Osteocyte (in vitro differentiated cells): ENCODE measurements around the gene HMGCR. TPM values are rescaled to one million over a fixed set of nuclear protein-coding genes. Genes with fewer than 3 reads are reported as not detected.

Experiments used
- DNase-seq: peaks from one replicate; pipeline ENCODE4 v3.0.0; 2021; ENCODE audit warnings: mixed read lengths; ENCODE audit not compliant: unreplicated experiment; ENCODE audit errors: extremely low spot score
- H3K27ac Mint-ChIP-seq: one replicate; pipeline ENCODE4 v1.8.0; 2021; ENCODE audit warnings: mild to moderate bottlenecking, mixed read lengths; ENCODE audit not compliant: unreplicated experiment
- H3K27me3 Mint-ChIP-seq: one replicate; pipeline ENCODE4 v1.8.0; 2021; ENCODE audit warnings: mixed read lengths; ENCODE audit not compliant: unreplicated experiment
- H3K36me3 Mint-ChIP-seq: one replicate; pipeline ENCODE4 v1.8.0; 2021; ENCODE audit warnings: mixed read lengths; ENCODE audit not compliant: unreplicated experiment
- H3K4me1 Mint-ChIP-seq: one replicate; pipeline ENCODE4 v1.8.0; 2021; ENCODE audit warnings: mixed read lengths; ENCODE audit not compliant: unreplicated experiment
- H3K4me3 Mint-ChIP-seq: one replicate; pipeline ENCODE4 v1.8.0; 2021; ENCODE audit warnings: mild to moderate bottlenecking, moderate library complexity, mixed read lengths; ENCODE audit not compliant: unreplicated experiment
- H3K9me3 Mint-ChIP-seq: one replicate; pipeline ENCODE4 v1.8.0; 2021; ENCODE audit warnings: mixed read lengths; ENCODE audit not compliant: unreplicated experiment
- total RNA-seq: library from RNA; stranded (reverse); gene quantifications from 2 replicates; pipeline ENCODE4 v1.2.1, GENCODE V29; 2021
- TF ChIP-seq, protein P1 (sequence below): fragments of 200-600 bp; sonication (generic); IDR thresholded peaks from 2 replicates; pipeline ENCODE4 v1.5.0; 2021; ENCODE audit warnings: antibody characterized with exemption, mild to moderate bottlenecking, moderate library complexity

The HMGCR gene
- total RNA-seq, 1 donor from 2014 or later, result 44.7 TPM

DNA sequence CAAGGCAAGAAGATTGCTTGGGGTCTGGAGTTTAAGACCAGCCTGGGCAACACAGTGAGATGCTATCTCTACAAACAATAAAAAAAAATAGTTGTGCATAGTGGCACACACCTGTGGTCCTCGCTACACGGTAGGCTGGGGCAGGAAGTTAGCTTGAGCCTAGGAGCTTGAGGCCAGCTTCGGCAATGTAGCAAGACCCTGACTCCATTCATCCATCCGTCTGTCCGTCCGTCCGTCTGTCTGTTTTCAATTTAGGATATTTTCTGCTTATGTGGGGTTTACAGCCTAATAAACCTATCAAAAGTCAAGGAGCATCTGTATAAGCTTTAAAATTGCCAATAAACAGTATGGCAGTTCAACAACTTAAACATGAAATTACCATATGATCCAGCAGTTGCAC is 19.7 kb downstream of the HMGCR start:
- no peaks in the 10 kb centered on the region for H3K27me3 Mint-ChIP-seq
- H3K36me3 Mint-ChIP-seq, result peaks cover 57% of the 10 kb centered on the region
- no peak for DNase-seq
- no peak overlapping the region for H3K27ac Mint-ChIP-seq
- TF ChIP-seq, protein P1, sequence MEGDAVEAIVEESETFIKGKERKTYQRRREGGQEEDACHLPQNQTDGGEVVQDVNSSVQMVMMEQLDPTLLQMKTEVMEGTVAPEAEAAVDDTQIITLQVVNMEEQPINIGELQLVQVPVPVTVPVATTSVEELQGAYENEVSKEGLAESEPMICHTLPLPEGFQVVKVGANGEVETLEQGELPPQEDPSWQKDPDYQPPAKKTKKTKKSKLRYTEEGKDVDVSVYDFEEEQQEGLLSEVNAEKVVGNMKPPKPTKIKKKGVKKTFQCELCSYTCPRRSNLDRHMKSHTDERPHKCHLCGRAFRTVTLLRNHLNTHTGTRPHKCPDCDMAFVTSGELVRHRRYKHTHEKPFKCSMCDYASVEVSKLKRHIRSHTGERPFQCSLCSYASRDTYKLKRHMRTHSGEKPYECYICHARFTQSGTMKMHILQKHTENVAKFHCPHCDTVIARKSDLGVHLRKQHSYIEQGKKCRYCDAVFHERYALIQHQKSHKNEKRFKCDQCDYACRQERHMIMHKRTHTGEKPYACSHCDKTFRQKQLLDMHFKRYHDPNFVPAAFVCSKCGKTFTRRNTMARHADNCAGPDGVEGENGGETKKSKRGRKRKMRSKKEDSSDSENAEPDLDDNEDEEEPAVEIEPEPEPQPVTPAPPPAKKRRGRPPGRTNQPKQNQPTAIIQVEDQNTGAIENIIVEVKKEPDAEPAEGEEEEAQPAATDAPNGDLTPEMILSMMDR, result no peak
- H3K4me1 Mint-ChIP-seq, result no peaks in the 10 kb centered on the region
- no peaks in the 10 kb centered on the region for H3K9me3 Mint-ChIP-seq
- no peak overlapping the region for H3K4me3 Mint-ChIP-seq

DNA sequence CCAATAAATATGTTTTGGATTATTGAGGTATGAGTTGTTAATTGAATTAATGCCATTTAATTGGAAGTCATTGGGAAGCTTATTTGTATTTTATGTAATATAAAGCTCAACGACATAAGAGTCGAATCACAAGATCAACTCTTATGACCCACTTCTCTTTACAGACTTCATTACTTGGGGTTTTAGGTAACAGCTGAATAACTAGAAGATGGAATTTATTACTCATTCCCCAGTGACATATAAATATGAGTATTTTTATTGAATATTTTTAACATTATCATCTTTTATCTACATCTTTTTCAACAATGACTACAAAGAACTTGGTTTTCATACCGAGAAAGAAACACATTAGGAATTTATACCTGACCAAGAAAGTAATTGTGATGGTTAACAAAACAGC is 21.1 kb downstream of the HMGCR start:
- TF ChIP-seq, protein P1, result no peak
- no peaks in the 10 kb centered on the region for H3K4me1 Mint-ChIP-seq
- no peak for DNase-seq
- peaks cover 53% of the 10 kb centered on the region for H3K36me3 Mint-ChIP-seq
- no peaks in the 10 kb centered on the region for H3K9me3 Mint-ChIP-seq
- no peaks in the 10 kb centered on the region for H3K27me3 Mint-ChIP-seq
- no peak overlapping the region for H3K4me3 Mint-ChIP-seq
- H3K27ac Mint-ChIP-seq, result no peak overlapping the region

DNA sequence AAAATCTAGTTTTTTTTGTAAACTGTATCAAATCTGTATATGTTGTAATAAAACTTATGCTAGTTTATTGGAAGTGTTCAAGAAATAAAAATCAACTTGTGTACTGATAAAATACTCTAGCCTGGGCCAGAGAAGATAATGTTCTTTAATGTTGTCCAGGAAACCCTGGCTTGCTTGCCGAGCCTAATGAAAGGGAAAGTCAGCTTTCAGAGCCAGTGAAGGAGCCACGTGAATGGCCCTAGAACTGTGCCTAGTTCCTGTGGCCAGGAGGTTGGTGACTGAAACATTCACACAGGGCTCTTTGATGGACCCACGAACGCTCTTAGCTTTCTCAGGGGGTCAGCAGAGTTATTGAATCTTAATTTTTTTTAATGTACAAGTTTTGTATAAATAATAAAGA is 24.3 kb downstream of the HMGCR start:
- no peaks in the 10 kb centered on the region for H3K27me3 Mint-ChIP-seq
- H3K27ac Mint-ChIP-seq, result no peak overlapping the region
- H3K36me3 Mint-ChIP-seq, result peaks cover 41% of the 10 kb centered on the region
- TF ChIP-seq, protein P1, result no peak
- H3K4me1 Mint-ChIP-seq, result no peaks in the 10 kb centered on the region
- H3K9me3 Mint-ChIP-seq, result no peaks in the 10 kb centered on the region
- no peak for DNase-seq
- H3K4me3 Mint-ChIP-seq, result no peak overlapping the region

DNA sequence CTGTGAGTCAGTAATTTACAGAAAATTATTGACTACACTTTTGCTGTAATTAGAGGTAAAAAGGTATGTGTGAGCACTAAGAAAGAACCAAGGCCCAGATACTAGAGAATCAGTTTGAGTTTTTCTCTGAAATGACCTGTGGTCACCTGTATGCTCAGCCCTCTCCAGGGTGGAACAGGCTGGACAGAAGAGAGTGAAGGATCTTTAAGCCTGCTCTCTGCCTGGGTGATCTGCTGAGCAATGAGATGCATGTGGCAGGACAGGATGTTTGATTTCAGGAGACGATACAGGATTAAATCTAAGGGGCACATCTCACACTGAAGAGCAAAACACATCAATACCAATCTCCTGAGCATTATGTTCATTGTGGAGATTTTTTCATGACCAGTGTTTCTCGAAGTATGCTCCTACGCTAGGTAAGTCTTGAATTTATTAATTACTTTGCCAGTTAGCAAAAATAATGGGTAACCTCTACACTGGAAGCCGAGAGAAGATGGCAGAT is 25.5 kb downstream of the HMGCR start:
- Mint-ChIP-seq H3K9me3 (no peaks in the 10 kb centered on the region), H3K4me3 (no peak overlapping the region), H3K27ac (no peak overlapping the region), H3K4me1 (peaks cover 6% of the 10 kb centered on the region), H3K36me3 (peaks cover 29% of the 10 kb centered on the region), H3K27me3 (no peaks in the 10 kb centered on the region)
- TF ChIP-seq, protein P1, result no peak
- no peak for DNase-seq

DNA sequence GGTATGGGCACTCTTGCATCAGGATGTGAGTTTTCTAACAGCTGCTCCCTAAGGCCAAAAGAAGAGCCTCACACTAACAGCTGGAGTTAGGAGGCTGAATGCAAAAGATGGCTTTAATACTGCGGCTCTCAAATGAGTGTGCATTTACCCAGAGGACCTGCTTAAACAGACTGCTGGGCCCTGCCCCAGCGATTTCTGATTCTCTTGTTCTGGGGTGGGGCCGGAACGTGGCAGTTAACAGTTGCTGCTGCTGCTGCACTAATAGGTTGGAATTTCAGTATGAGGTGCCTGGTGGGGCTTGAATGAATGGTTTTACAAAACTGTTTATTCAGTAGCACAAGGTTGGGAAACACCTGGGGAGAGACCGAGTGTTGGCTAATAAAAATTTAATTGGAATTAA is 26.1 kb downstream of the HMGCR start:
- no peak overlapping the region for H3K4me3 Mint-ChIP-seq
- TF ChIP-seq, protein P1, result no peak
- H3K27me3 Mint-ChIP-seq, result no peaks in the 10 kb centered on the region
- peaks cover 6% of the 10 kb centered on the region for H3K4me1 Mint-ChIP-seq
- H3K36me3 Mint-ChIP-seq, result peaks cover 28% of the 10 kb centered on the region
- DNase-seq, result no peak
- no peaks in the 10 kb centered on the region for H3K9me3 Mint-ChIP-seq
- no peak overlapping the region for H3K27ac Mint-ChIP-seq
